Neural progenitor cell (in vitro differentiated cells): ENCODE results near the gene IGFBP7.

ENCODE experiments used
- EZH2 ChIP-seq: fragments of 200-600 bp; sonication (generic); IDR thresholded peaks from 2 replicates; pipeline ENCODE4 v1.6.1; 2017; ENCODE audit warnings: antibody characterized with exemption, mild to moderate bottlenecking, moderate library complexity
- EZH2phosphoT487 ChIP-seq: fragments of 200-600 bp; sonication (generic); IDR thresholded peaks from 2 replicates; pipeline ENCODE4 v1.6.1; 2017; ENCODE audit warnings: antibody characterized with exemption
- TF ChIP-seq, protein P1 (sequence below): fragments of 200-600 bp; sonication (generic); IDR thresholded peaks from 2 replicates; pipeline ENCODE4 v1.5.1; 2017; ENCODE audit warnings: antibody characterized with exemption, mild to moderate bottlenecking

- TF ChIP-seq, protein P1, sequence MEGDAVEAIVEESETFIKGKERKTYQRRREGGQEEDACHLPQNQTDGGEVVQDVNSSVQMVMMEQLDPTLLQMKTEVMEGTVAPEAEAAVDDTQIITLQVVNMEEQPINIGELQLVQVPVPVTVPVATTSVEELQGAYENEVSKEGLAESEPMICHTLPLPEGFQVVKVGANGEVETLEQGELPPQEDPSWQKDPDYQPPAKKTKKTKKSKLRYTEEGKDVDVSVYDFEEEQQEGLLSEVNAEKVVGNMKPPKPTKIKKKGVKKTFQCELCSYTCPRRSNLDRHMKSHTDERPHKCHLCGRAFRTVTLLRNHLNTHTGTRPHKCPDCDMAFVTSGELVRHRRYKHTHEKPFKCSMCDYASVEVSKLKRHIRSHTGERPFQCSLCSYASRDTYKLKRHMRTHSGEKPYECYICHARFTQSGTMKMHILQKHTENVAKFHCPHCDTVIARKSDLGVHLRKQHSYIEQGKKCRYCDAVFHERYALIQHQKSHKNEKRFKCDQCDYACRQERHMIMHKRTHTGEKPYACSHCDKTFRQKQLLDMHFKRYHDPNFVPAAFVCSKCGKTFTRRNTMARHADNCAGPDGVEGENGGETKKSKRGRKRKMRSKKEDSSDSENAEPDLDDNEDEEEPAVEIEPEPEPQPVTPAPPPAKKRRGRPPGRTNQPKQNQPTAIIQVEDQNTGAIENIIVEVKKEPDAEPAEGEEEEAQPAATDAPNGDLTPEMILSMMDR: no peak
- TF ChIP-seq EZH2: no peak
- no peak for TF ChIP-seq EZH2phosphoT487
Measured at GRCh38 chr4:56990109-56990905, 119.9 kb downstream of the IGFBP7 start.
